IMR-90 (cell line): ENCODE data around the gene ANK2. TPM values are rescaled to one million over a fixed set of nuclear protein-coding genes. Genes with fewer than 3 reads are reported as not detected.
A peak's percentile ranks its signal among the peaks of the same experiment; 100 is the strongest.

ENCODE experiments used
- ATAC-seq: fragments of 200-7000 bp; cut with Tn5 transposase; 2 replicates; pipeline ENCODE4 v1.9.1; 2020; ENCODE audit warnings: low read depth, mild to moderate bottlenecking, moderate library complexity
- BruUV-seq: library from RNA; stranded (reverse); fragments of 400-500 nt; replicated peaks from 2 replicates; lab custom pipeline; 2021; lab: Mats Ljungman, UMichigan
- CTCF ChIA-PET: fragments of 300-600 bp; formaldehyde crosslinking; extraction: SDS; loops from one replicate; lab custom pipeline; 2021; ENCODE audit warnings: antibody characterized with exemption; lab: Yijun Ruan, JAX
- POLR2A ChIA-PET: fragments of 300-600 bp; sonication (Branson Sonifier 250); formaldehyde crosslinking; loops from one replicate; lab custom pipeline; 2022; ENCODE audit warnings: antibody characterized with exemption; ENCODE audit not compliant: unreplicated experiment; lab: Charles Lee
- DNase-seq: peaks from one replicate; pipeline ENCODE4 v3.0.0; 2013
- H2AFZ ChIP-seq: replicated peaks from 2 replicates; pipeline ENCODE3; 2013; ENCODE audit warnings: low read length, mild to moderate bottlenecking; ENCODE audit not compliant: poor library complexity
- H2AK5ac ChIP-seq: 2 replicates; pipeline ENCODE4 v1.6.1; 2013; ENCODE audit warnings: low read depth, low read length, inconsistent platforms
- H2AK9ac ChIP-seq: replicated peaks from 2 replicates; pipeline ENCODE3; 2013; ENCODE audit warnings: mild to moderate bottlenecking, low read depth, low read length, moderate library complexity; ENCODE audit not compliant: poor library complexity
- H2BK120ac ChIP-seq: 2 replicates; pipeline ENCODE4 v1.6.1; 2013; ENCODE audit warnings: low read depth, low read length, inconsistent platforms
- H2BK15ac ChIP-seq: 3 replicates; pipeline ENCODE4 v1.6.1; 2013; ENCODE audit warnings: low read depth, low read length, inconsistent platforms
- H2BK20ac ChIP-seq: 2 replicates; pipeline ENCODE4 v1.6.1; 2013; ENCODE audit warnings: low read depth, mild to moderate bottlenecking, inconsistent platforms, low read length, moderate library complexity
- H2BK5ac ChIP-seq: 2 replicates; pipeline ENCODE4 v1.6.1; 2013; ENCODE audit warnings: mild to moderate bottlenecking, low read depth, low read length, inconsistent platforms; ENCODE audit not compliant: poor library complexity, severe bottlenecking
- H3K14ac ChIP-seq: replicated peaks from 2 replicates; pipeline ENCODE4 v1.6.1; 2013; ENCODE audit warnings: low read depth, low read length, inconsistent platforms
- H3K18ac ChIP-seq: 2 replicates; pipeline ENCODE4 v1.6.1; 2013; ENCODE audit warnings: low read depth, low read length, control low read depth
- H3K23ac ChIP-seq: 2 replicates; pipeline ENCODE4 v1.6.1; 2013; ENCODE audit warnings: low read depth, low read length, inconsistent platforms
- H3K27ac ChIP-seq: 2 replicates; pipeline ENCODE4 v1.5.1; 2013; ENCODE audit warnings: mild to moderate bottlenecking, control low read depth, low read length; ENCODE audit not compliant: insufficient read depth
- H3K27me3 ChIP-seq: 2 replicates; pipeline ENCODE4 v1.6.1; 2013; ENCODE audit warnings: low read length; ENCODE audit not compliant: control insufficient read depth, insufficient read depth
- H3K36me3 ChIP-seq: 2 replicates; pipeline ENCODE4 v1.6.1; 2013; ENCODE audit warnings: low read length, mixed read lengths; ENCODE audit not compliant: control insufficient read depth, insufficient read depth
- H3K4ac ChIP-seq: 2 replicates; pipeline ENCODE4 v1.6.1; 2013; ENCODE audit warnings: low read depth, low read length, inconsistent platforms
- H3K4me1 ChIP-seq: 2 replicates; pipeline ENCODE4 v1.6.1; 2013; ENCODE audit warnings: low read length, mixed read lengths; ENCODE audit not compliant: control insufficient read depth, insufficient read depth
- H3K4me2 ChIP-seq: 2 replicates; pipeline ENCODE4 v1.6.1; 2013; ENCODE audit warnings: low read depth, mild to moderate bottlenecking, control low read depth, low read length, moderate library complexity
- H3K4me3 ChIP-seq: 2 replicates; pipeline ENCODE4 v1.5.1; 2013; ENCODE audit warnings: low read depth, mild to moderate bottlenecking, control low read depth, low read length, moderate library complexity; ENCODE audit not compliant: insufficient read depth
- H3K56ac ChIP-seq: 2 replicates; pipeline ENCODE4 v1.6.1; 2013; ENCODE audit warnings: low read length, inconsistent platforms; ENCODE audit not compliant: insufficient read depth; ENCODE audit errors: extremely low read depth
- H3K79me1 ChIP-seq, 2 experiments: 2 replicates each; pipeline ENCODE4 v1.6.1; 2013; ENCODE audit warnings: low read length in 2 of 2, inconsistent platforms in 1 of 2, low read depth in 1 of 2
- H3K9ac ChIP-seq: 2 replicates; pipeline ENCODE4 v1.6.1; 2013; ENCODE audit warnings: low read depth, low read length, control low read depth
- H3K9me1 ChIP-seq: 2 replicates; pipeline ENCODE4 v1.6.1; 2013; ENCODE audit warnings: low read length, inconsistent platforms; ENCODE audit not compliant: insufficient read depth
- H3K9me3 ChIP-seq: 2 replicates; pipeline ENCODE4 v1.6.1; 2013; ENCODE audit warnings: low read length; ENCODE audit not compliant: control insufficient read depth, insufficient read depth
- H4K20me1 ChIP-seq: 2 replicates; pipeline ENCODE4 v1.6.1; 2013; ENCODE audit warnings: low read length, inconsistent platforms; ENCODE audit not compliant: insufficient read depth
- H4K5ac ChIP-seq: 2 replicates; pipeline ENCODE4 v1.6.1; 2013; ENCODE audit warnings: mild to moderate bottlenecking, low read depth, low read length, control low read depth
- H4K8ac ChIP-seq, 2 experiments: 2 replicates each; pipeline ENCODE4 v1.6.1; 2013; ENCODE audit warnings: low read depth in 2 of 2, low read length in 2 of 2, control low read depth in 1 of 2, inconsistent platforms in 1 of 2
- H4K91ac ChIP-seq: 2 replicates; pipeline ENCODE4 v1.6.1; 2013; ENCODE audit warnings: low read depth, low read length, inconsistent platforms; ENCODE audit not compliant: insufficient read depth
- CEBPB ChIP-seq: IDR thresholded peaks from 2 replicates; pipeline ENCODE4 v1.6.1; 2012; ENCODE audit warnings: low read depth, low read length, improper control_type of control experiment
- WGBS, 2 experiments: methylation state at CpG; one replicate each; pipeline versions ENCODE4 v1.1.5 to v1.1.7; 2013; ENCODE audit warnings: missing lambda C conversion rate in 2 of 2; ENCODE audit not compliant: insufficient read length in 1 of 2; ENCODE audit errors: extremely low coverage in 2 of 2; 5-methylcytosine and 5-hydroxymethylcytosine counted together
- dilution Hi-C: fragments of 300-500 bp; cut with HindIII; formaldehyde crosslinking; loops from one replicate; pipeline ENCODE4 v1.14.3; 2018; ENCODE audit warnings: low sequenced_read_pairs; ENCODE audit not compliant: unreplicated experiment
- in situ Hi-C: fragments of 300-500 bp; cut with MboI; formaldehyde crosslinking; loops from 3 replicates; pipeline ENCODE4 v1.14.3; 2019; ENCODE audit warnings: low sequenced_read_pairs, inconsistent platforms, mixed read lengths
- intact Hi-C: fragments of 100-400 bp; cut with micrococcal nuclease; formaldehyde crosslinking; loops from 2 replicates; pipeline ENCODE4 v1.10.0; 2022
- polyA plus RNA-seq, 3 experiments: library from polyadenylated mRNA; depleted of rRNA; stranded (reverse); fragments of >200 nt; gene quantifications; 2 replicates each; pipeline ENCODE4 v1.2.3, GENCODE V29; 2012; ENCODE audit warnings: low replicate concordance in 1 of 3
- total RNA-seq: library from RNA; depleted of rRNA; stranded (reverse); fragments of >200 nt; gene quantifications from 2 replicates; pipeline ENCODE4 v1.2.3, GENCODE V29; 2012

Gene ANK2
- total and polyA plus RNA-seq, 2 of the 4 experiments (the other 2 are of a cell fraction), result 0.82 to 6.6 TPM

DNA sequence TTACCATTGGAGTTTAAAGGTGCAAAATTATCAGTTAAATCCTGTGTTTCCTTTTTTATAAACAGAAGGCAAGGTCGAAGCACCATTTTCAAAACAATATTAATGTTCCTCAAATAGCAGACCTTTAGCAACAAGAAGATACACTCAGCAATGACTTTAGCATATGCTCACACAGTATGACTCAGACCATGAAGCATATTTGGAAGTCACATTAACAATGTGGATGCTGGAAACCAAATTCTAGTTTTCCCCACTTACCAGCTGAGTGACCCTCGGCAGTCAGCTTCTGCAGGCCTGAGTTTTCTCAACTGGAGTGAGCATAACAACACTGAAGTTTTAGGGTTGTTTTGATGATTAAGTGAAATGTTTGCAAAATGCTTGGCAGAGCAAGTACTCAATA is 130.5 kb downstream of the ANK2 start:
- no peak overlapping the region for H3K4me2 ChIP-seq
- 0 out of 2 replicates have a peak, but pooled peaks have one; percentile 32 for ATAC-seq
- no CpG with 5 or more reads among the region's 2 CpGs for WGBS, 2 experiments

More for the DNA sequence above, 130.5 kb downstream of the ANK2 start:
- no peaks in the 10 kb centered on the region for H3K36me3 ChIP-seq
- H2AK9ac ChIP-seq, result no peak overlapping the region
- H2BK120ac ChIP-seq, result no peak overlapping the region
- intact Hi-C loops (no loop called here), in situ Hi-C loops (no loop called here), dilution Hi-C loops (no loop called here)
- H3K9me3 ChIP-seq, result no peaks in the 10 kb centered on the region
- no peaks in the 10 kb centered on the region for H3K79me1 ChIP-seq
- no peak overlapping the region for H2AK5ac ChIP-seq
- TF ChIP-seq CEBPB, result no peak
- H4K20me1 ChIP-seq, result no peaks in the 10 kb centered on the region
- H3K27ac ChIP-seq, result no peak overlapping the region
- no peak overlapping the region for H2BK15ac ChIP-seq
- no peaks in the 10 kb centered on the region for H3K27me3 ChIP-seq
- H2BK5ac ChIP-seq, result no peak overlapping the region
- no peak overlapping the region for H2BK20ac ChIP-seq
- no peak overlapping the region for H3K9ac ChIP-seq
- no peak overlapping the region for H4K5ac ChIP-seq
- peak; percentile 4 for DNase-seq
- H3K56ac ChIP-seq, result no peak overlapping the region
- no TSS peak for BruUV-seq
- no peak overlapping the region for H3K14ac ChIP-seq
- no peak overlapping the region for H3K23ac ChIP-seq
- no peak overlapping the region for H3K18ac ChIP-seq
- CTCF ChIA-PET, result no interaction called here
- H4K91ac ChIP-seq, result no peak overlapping the region
- POLR2A ChIA-PET, result no interaction called here
- H2AFZ ChIP-seq, result no peak overlapping the region
- H3K4me1 ChIP-seq, result no peaks in the 10 kb centered on the region
- H3K4me3 ChIP-seq, result no peak overlapping the region
- H4K8ac ChIP-seq, result no peak overlapping the region
- no peaks in the 10 kb centered on the region for H3K9me1 ChIP-seq
- no peak overlapping the region for H3K4ac ChIP-seq
